DND-41 (cell line): ENCODE data around the gene GPR107.

Experiments
- ATAC-seq: fragments of 200-7000 bp; cut with Tn5 transposase; 3 replicates; pipeline ENCODE4 v1.9.1; 2021; ENCODE audit warnings: low read depth; ENCODE audit not compliant: insufficient read depth
- DNase-seq: peaks from one replicate; pipeline ENCODE4 v3.0.0-alpha.2; 2020
- H2AFZ ChIP-seq: 2 replicates; pipeline ENCODE4 v1.6.0; 2012; ENCODE audit warnings: low read depth, low read length
- H3K27ac ChIP-seq: 2 replicates; pipeline ENCODE4 v1.5.1; 2012; ENCODE audit warnings: low read length, inconsistent platforms
- H3K27me3 ChIP-seq: fragments of 200-600 bp; sonication (generic); 2 replicates; pipeline ENCODE4 v1.6.0; 2012; ENCODE audit warnings: low read length, mild to moderate bottlenecking, inconsistent platforms; ENCODE audit not compliant: insufficient read depth, poor library complexity
- H3K36me3 ChIP-seq: 2 replicates; pipeline ENCODE4 v1.5.1; 2012; ENCODE audit warnings: low read length, inconsistent platforms; ENCODE audit not compliant: insufficient read depth
- H3K4me1 ChIP-seq: 2 replicates; pipeline ENCODE4 v1.5.1; 2012; ENCODE audit warnings: mild to moderate bottlenecking, low read length; ENCODE audit not compliant: insufficient read depth
- H3K4me2 ChIP-seq: 2 replicates; pipeline ENCODE4 v1.6.0; 2012; ENCODE audit warnings: mild to moderate bottlenecking, moderate library complexity, low read length, inconsistent platforms; ENCODE audit not compliant: insufficient read depth
- H3K4me3 ChIP-seq, 2 experiments: fragments of 200-600 bp in 1 of 2; shearing (Covaris generic) in 1 of 2; 2 replicates each; pipeline ENCODE4 v1.5.1; 2012 to 2016; ENCODE audit warnings: inconsistent platforms in 2 of 2, low read length in 2 of 2, mild to moderate bottlenecking in 2 of 2, low read depth in 1 of 2, moderate library complexity in 1 of 2
- H3K79me2 ChIP-seq: 2 replicates; pipeline ENCODE4 v1.6.0; 2012; ENCODE audit warnings: low read length, inconsistent platforms; ENCODE audit not compliant: insufficient read depth
- H3K9ac ChIP-seq: 2 replicates; pipeline ENCODE4 v1.6.0; 2012; ENCODE audit warnings: low read depth, mild to moderate bottlenecking, inconsistent platforms, low read length, moderate library complexity
- H3K9me3 ChIP-seq: 2 replicates; pipeline ENCODE4 v1.5.1; 2012; ENCODE audit warnings: low read length, moderate library complexity, mild to moderate bottlenecking, inconsistent platforms; ENCODE audit not compliant: insufficient read depth, severe bottlenecking
- H4K20me1 ChIP-seq: 2 replicates; pipeline ENCODE4 v1.6.0; 2012; ENCODE audit warnings: low read length; ENCODE audit not compliant: insufficient read depth
- EZH2 ChIP-seq: IDR thresholded peaks from 3 replicates; pipeline ENCODE4 v1.6.1; 2012; ENCODE audit warnings: borderline replicate concordance, low read depth, mild to moderate bottlenecking, moderate library complexity, low read length, inconsistent platforms; ENCODE audit not compliant: severe bottlenecking
- TF ChIP-seq, protein P1 (sequence below): IDR thresholded peaks from 2 replicates; pipeline ENCODE4 v1.5.1; 2012; ENCODE audit warnings: borderline replicate concordance, low read length, moderate library complexity, mild to moderate bottlenecking; ENCODE audit not compliant: poor library complexity, severe bottlenecking; ENCODE audit errors: extremely low read depth

GPR107 gene

GRCh38 chr9:130147910-130148309 lies 94.2 kb downstream of the GPR107 start:
- Histone ChIP-seq H2AFZ (no peak overlapping the region), H3K79me2 (no peaks in the 10 kb centered on the region), H3K4me2 (no peak overlapping the region), H4K20me1 (no peaks in the 10 kb centered on the region), H3K9me3 (no peaks in the 10 kb centered on the region), H3K9ac (no peak overlapping the region), H3K27me3 (no peaks in the 10 kb centered on the region), H3K27ac (no peak overlapping the region), H3K4me3 (no peak overlapping the region), H3K36me3 (no peaks in the 10 kb centered on the region), H3K4me1 (no peaks in the 10 kb centered on the region)
- DNase-seq: no peak
- ATAC-seq: no peak
- no peak for TF ChIP-seq EZH2
- TF ChIP-seq, protein P1, sequence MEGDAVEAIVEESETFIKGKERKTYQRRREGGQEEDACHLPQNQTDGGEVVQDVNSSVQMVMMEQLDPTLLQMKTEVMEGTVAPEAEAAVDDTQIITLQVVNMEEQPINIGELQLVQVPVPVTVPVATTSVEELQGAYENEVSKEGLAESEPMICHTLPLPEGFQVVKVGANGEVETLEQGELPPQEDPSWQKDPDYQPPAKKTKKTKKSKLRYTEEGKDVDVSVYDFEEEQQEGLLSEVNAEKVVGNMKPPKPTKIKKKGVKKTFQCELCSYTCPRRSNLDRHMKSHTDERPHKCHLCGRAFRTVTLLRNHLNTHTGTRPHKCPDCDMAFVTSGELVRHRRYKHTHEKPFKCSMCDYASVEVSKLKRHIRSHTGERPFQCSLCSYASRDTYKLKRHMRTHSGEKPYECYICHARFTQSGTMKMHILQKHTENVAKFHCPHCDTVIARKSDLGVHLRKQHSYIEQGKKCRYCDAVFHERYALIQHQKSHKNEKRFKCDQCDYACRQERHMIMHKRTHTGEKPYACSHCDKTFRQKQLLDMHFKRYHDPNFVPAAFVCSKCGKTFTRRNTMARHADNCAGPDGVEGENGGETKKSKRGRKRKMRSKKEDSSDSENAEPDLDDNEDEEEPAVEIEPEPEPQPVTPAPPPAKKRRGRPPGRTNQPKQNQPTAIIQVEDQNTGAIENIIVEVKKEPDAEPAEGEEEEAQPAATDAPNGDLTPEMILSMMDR: no peak

- DNase-seq: no peak
- H3K4me2 ChIP-seq: no peak overlapping the region
- H3K79me2 ChIP-seq: no peaks in the 10 kb centered on the region
- H3K4me3 ChIP-seq: no peak overlapping the region
- H3K36me3 ChIP-seq: no peaks in the 10 kb centered on the region
- no peaks in the 10 kb centered on the region for H4K20me1 ChIP-seq
- no peak overlapping the region for H3K9ac ChIP-seq
- H3K4me1 ChIP-seq: no peaks in the 10 kb centered on the region
- H2AFZ ChIP-seq: no peak overlapping the region
- no peaks in the 10 kb centered on the region for H3K27me3 ChIP-seq
- H3K27ac ChIP-seq: no peak overlapping the region
- TF ChIP-seq, protein P1: no peak
- TF ChIP-seq EZH2: no peak
- ATAC-seq: no peak
- no peaks in the 10 kb centered on the region for H3K9me3 ChIP-seq
Measured at GRCh38 chr9:130149031-130149430, 95.3 kb downstream of the GPR107 start.

GRCh38 chr9:130149654-130150286 lies 96.1 kb downstream of the GPR107 start:
- H3K27ac ChIP-seq: no peak overlapping the region
- no peaks in the 10 kb centered on the region for H3K9me3 ChIP-seq
- DNase-seq: no peak

More at GRCh38 chr9:130149654-130150286, 96.1 kb downstream of the GPR107 start:
- H4K20me1 ChIP-seq: no peaks in the 10 kb centered on the region
- no peak overlapping the region for H3K4me3 ChIP-seq
- no peaks in the 10 kb centered on the region for H3K36me3 ChIP-seq
- TF ChIP-seq, protein P1: no peak
- TF ChIP-seq EZH2: no peak
- H3K4me1 ChIP-seq: no peaks in the 10 kb centered on the region
- no peak overlapping the region for H2AFZ ChIP-seq
- no peak for ATAC-seq
- no peaks in the 10 kb centered on the region for H3K27me3 ChIP-seq
- no peak overlapping the region for H3K9ac ChIP-seq
- H3K79me2 ChIP-seq: no peaks in the 10 kb centered on the region
- H3K4me2 ChIP-seq: no peak overlapping the region
